ENCODE results near the gene CHN1. TPM values are rescaled to one million over a fixed set of nuclear protein-coding genes. Genes with fewer than 3 reads are reported as not detected.

CHN1 gene
- polyA plus RNA-seq, 12 donors, result 8.7 to 21.2 (median 14.5) TPM; not detected in 1

GRCh38 chr2:174830561-174830960, 174.6 kb downstream of the CHN1 start:
- DNase-seq, result no peak

GRCh38 chr2:174829550-174829949, 175.6 kb downstream of the CHN1 start:
- no peak for DNase-seq

- DNase-seq, result no peak
Observed at GRCh38 chr2:174827371-174828369, 177.5 kb downstream of the CHN1 start.

GRCh38 chr2:174826051-174826450, 179.1 kb downstream of the CHN1 start:
- DNase-seq, result no peak

GRCh38 chr2:174824068-174824467, 181.1 kb downstream of the CHN1 start:
- DNase-seq, result no peak

GRCh38 chr2:174821628-174822027, 183.6 kb downstream of the CHN1 start:
- no peak for DNase-seq

GRCh38 chr2:174820361-174820760, 184.8 kb downstream of the CHN1 start:
- DNase-seq, result no peak

GRCh38 chr2:174815526-174815925, 189.7 kb downstream of the CHN1 start:
- DNase-seq, result no peak

- DNase-seq, result no peak
Observed at GRCh38 chr2:174812037-174812436, 193.1 kb downstream of the CHN1 start.

- DNase-seq, result no peak
Observed at GRCh38 chr2:174807931-174808330, 197.2 kb downstream of the CHN1 start.

GRCh38 chr2:174805803-174806202, 199.4 kb downstream of the CHN1 start:
- no peak for DNase-seq

- no peak for DNase-seq
Observed at GRCh38 chr2:174802459-174802858, 202.7 kb downstream of the CHN1 start.

GRCh38 chr2:174800436-174801205, 204.6 kb downstream of the CHN1 start:
- DNase-seq, result no peak

GRCh38 chr2:174798801-174799200, 206.4 kb downstream of the CHN1 start:
- DNase-seq, result no peak

GRCh38 chr2:174797781-174798276, 207.4 kb downstream of the CHN1 start:
- no peak for DNase-seq

- no peak for DNase-seq
Observed at GRCh38 chr2:174796319-174796771, 208.8 kb downstream of the CHN1 start.

- DNase-seq, result no peak
Observed at GRCh38 chr2:174794851-174795374, 210.3 kb downstream of the CHN1 start.

GRCh38 chr2:174792309-174793025, 212.7 kb downstream of the CHN1 start:
- no peak for DNase-seq

GRCh38 chr2:174791746-174792280, 213.4 kb downstream of the CHN1 start:
- DNase-seq, result no peak

GRCh38 chr2:174791020-174791419, 214.2 kb downstream of the CHN1 start:
- no peak for DNase-seq

- no peak for DNase-seq
Observed at GRCh38 chr2:174789001-174789400, 216.2 kb downstream of the CHN1 start.
